Measurements from ENCODE around the gene GLUL. TPM values are rescaled to one million over a fixed set of nuclear protein-coding genes. Genes with fewer than 3 reads are reported as not detected.
A peak's percentile ranks its signal among the peaks of the same experiment; 100 is the strongest.

Gene GLUL
- total and polyA plus RNA-seq, 4 donors, result 306 to 1,177 (median 723) TPM

- 13% methylated on average over 47 of the region's 47 CpGs for WGBS
- H3K4me1 ChIP-seq (ENCODE audit: control insufficient read depth in 4 of 4, insufficient read depth in 4 of 4, low read length in 3 of 4), result peaks cover 0 to 35% (median 15%) of the 10 kb centered on the region in 4 donors
- H3K4me3 ChIP-seq (ENCODE audit: low read depth in 1 of 3, low read length in 3 of 3), result peak overlapping the region; percentile 70 to 92 (median 75)
- H3K9me3 ChIP-seq (ENCODE audit: control insufficient read depth in 4 of 4, low read length in 3 of 4), result no peaks in the 10 kb centered on the region
- H3K27me3 ChIP-seq (ENCODE audit: control insufficient read depth in 4 of 4, insufficient read depth in 4 of 4, low read length in 3 of 4), result no peaks in the 10 kb centered on the region
- TF ChIP-seq REST (IDR thresholded peaks at IDR 0.05) (no peak), ATF3 (IDR thresholded peaks at IDR 0.05) (no peak), RXRA (IDR thresholded peaks at IDR 0.05) (no peak), ZBTB33 (IDR thresholded peaks at IDR 0.05) (no peak), RAD21 (IDR thresholded peaks at IDR 0.05) (peak in 1 of 2 donors; percentile 6), TAF1 (conservative IDR thresholded peaks at IDR 0.05) (no peak)
- H3K9ac ChIP-seq (ENCODE audit: low read depth in 1 of 2, low read length in 2 of 2), result peak overlapping the region; percentile 80 to 86
- no peak for DNase-seq (ENCODE audit: low spot score)
- H3K36me3 ChIP-seq (ENCODE audit: control insufficient read depth in 4 of 4, insufficient read depth in 3 of 4, low read depth in 1 of 4, low read length in 3 of 4), result peaks cover 0 to 12% (median 10%) of the 10 kb centered on the region in 4 donors
- peak overlapping the region; percentile 94 to 97 for H3K27ac ChIP-seq (ENCODE audit: low read depth in 1 of 2, low read length in 2 of 2)
Observed at GRCh38 chr1:182392050-182393028, 749 bp upstream of the GLUL start.

- Histone ChIP-seq H3K9ac (ENCODE audit: low read depth in 1 of 2, low read length in 2 of 2) (peak overlapping the region; percentile 67 to 86), H3K4me1 (ENCODE audit: control insufficient read depth in 4 of 4, insufficient read depth in 4 of 4, low read length in 3 of 4) (peaks cover 2 to 43% (median 9%) of the 10 kb centered on the region in 4 donors), H3K27me3 (ENCODE audit: control insufficient read depth in 4 of 4, insufficient read depth in 4 of 4, low read length in 3 of 4) (no peaks in the 10 kb centered on the region), H3K27ac (ENCODE audit: low read depth in 1 of 2, low read length in 2 of 2) (peak overlapping the region; percentile 94 to 97), H3K36me3 (ENCODE audit: control insufficient read depth in 4 of 4, insufficient read depth in 3 of 4, low read depth in 1 of 4, low read length in 3 of 4) (peaks cover 0 to 25% (median 23%) of the 10 kb centered on the region in 4 donors), H3K4me3 (ENCODE audit: low read depth in 1 of 3, low read length in 3 of 3) (peak overlapping the region; percentile 87 to 92 (median 88)), H3K9me3 (ENCODE audit: control insufficient read depth in 4 of 4, low read length in 3 of 4) (no peaks in the 10 kb centered on the region)
- under 1% methylated on average over 35 of the region's 35 CpGs for WGBS
- TF ChIP-seq CTCF (IDR thresholded peaks at IDR 0.05; ENCODE audit: low read depth, low read length, missing input control) (peak; percentile 32), FOXA1 (IDR thresholded peaks at IDR 0.05) (no peak), MAX (IDR thresholded peaks at IDR 0.05) (no peak), ATF3 (IDR thresholded peaks at IDR 0.05) (no peak), JUND (IDR thresholded peaks at IDR 0.05) (no peak), HNF4G (IDR thresholded peaks at IDR 0.05) (no peak), YY1 (IDR thresholded peaks at IDR 0.05) (no peak), SP1 (IDR thresholded peaks at IDR 0.05) (no peak)
- peak; percentile 49 for DNase-seq (ENCODE audit: low spot score)
Observed at GRCh38 chr1:182391028-182391361, 595 bp downstream of the GLUL start.

Measured in liver (tissue), 9 donors.